ENCODE data around the gene ZNF599. TPM values are rescaled to one million over a fixed set of nuclear protein-coding genes. Genes with fewer than 3 reads are reported as not detected.

The ZNF599 gene
- total and polyA plus RNA-seq, 8 donors, result 6.4 to 15.5 (median 14.0) TPM

DNA sequence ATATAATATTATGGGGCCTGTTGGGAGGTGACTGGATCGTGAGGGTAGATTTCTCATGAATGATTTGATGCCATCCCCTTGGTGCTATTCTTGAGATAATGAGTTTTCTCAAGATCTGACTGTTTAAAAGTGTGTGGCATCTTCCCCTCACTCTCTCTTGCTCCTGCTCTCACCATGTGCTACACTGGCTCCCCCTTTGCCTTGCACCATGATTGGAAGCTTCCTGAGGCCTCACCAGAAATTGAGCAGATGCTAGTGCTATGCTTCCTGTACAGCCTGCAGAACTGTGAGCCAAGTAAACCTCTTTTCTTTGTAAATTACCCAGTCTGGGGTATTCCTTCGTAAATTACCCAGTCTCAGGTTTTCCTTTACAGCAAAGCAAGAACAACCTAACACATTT is 1.8 kb upstream of the ZNF599 start:
- H3K4me3 ChIP-seq, result no peak overlapping the region
- H3K36me3 ChIP-seq, result no peaks in the 10 kb centered on the region
- ATAC-seq, result no peak
- intact Hi-C loops (cut with DNase I), result no loop called here
- H3K4me1 ChIP-seq, result peaks cover 0 to 7% of the 10 kb centered on the region in 2 donors
- H3K27me3 ChIP-seq, result no peaks in the 10 kb centered on the region
- TF ChIP-seq, protein P1, sequence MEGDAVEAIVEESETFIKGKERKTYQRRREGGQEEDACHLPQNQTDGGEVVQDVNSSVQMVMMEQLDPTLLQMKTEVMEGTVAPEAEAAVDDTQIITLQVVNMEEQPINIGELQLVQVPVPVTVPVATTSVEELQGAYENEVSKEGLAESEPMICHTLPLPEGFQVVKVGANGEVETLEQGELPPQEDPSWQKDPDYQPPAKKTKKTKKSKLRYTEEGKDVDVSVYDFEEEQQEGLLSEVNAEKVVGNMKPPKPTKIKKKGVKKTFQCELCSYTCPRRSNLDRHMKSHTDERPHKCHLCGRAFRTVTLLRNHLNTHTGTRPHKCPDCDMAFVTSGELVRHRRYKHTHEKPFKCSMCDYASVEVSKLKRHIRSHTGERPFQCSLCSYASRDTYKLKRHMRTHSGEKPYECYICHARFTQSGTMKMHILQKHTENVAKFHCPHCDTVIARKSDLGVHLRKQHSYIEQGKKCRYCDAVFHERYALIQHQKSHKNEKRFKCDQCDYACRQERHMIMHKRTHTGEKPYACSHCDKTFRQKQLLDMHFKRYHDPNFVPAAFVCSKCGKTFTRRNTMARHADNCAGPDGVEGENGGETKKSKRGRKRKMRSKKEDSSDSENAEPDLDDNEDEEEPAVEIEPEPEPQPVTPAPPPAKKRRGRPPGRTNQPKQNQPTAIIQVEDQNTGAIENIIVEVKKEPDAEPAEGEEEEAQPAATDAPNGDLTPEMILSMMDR (IDR thresholded peaks at IDR 0.05), result no peak
- H3K9me3 ChIP-seq, result peaks cover 0 to 12% of the 10 kb centered on the region in 2 donors
- H3K27ac ChIP-seq, result no peak overlapping the region
- no peak for DNase-seq

DNA sequence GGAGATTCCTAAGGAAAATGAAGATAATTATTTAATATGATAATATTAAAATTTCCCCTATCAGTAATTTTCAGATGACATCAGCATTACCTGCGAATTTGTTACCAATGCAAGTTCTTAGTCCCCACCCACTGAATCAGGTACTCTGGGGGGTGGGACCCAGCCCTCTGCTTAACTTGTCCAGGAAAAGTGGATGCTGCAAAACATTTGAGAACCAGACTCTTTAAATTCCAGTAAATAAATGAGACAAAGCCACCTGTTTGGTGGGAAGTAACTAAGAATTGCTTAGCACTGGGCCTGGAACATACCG is 495 bp upstream of the ZNF599 start:
- H3K4me1 ChIP-seq, result peaks cover 0 to 7% of the 10 kb centered on the region in 2 donors
- no peaks in the 10 kb centered on the region for H3K27me3 ChIP-seq
- DNase-seq, result no peak
- H3K36me3 ChIP-seq, result peaks cover 0 to 7% of the 10 kb centered on the region in 2 donors
- ATAC-seq, result no peak
- TF ChIP-seq, protein P1 (IDR thresholded peaks at IDR 0.05), result no peak
- intact Hi-C loops (cut with DNase I), result no loop called here
- H3K4me3 ChIP-seq, result peak overlapping the region; percentile 79 to 98
- H3K9me3 ChIP-seq, result peaks cover 0 to 12% of the 10 kb centered on the region in 2 donors
- peak overlapping the region in 1 of 2 donors; percentile 84 for H3K27ac ChIP-seq

DNA sequence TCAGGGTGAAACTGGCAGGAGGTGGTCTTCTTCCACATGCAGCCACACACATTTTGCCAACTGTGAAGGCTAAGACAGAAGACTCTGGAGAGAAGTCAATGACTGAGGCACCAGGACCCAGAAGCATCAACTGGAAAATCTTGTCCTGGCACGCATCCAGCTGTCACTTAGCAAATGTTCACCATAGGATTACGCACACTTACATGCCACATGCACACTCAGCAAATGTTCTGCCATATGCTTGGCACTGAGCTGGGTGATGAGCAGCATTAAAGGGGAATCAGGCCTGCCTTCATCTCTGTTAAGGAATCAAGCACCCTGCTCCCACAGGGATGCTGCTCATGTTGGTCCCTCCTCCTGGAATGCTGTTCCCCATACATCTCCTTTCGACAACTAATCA is 5.1 kb downstream of the ZNF599 start:
- Histone ChIP-seq H3K27ac (no peak overlapping the region), H3K9me3 (peaks cover 0 to 49% of the 10 kb centered on the region in 2 donors), H3K4me3 (no peak overlapping the region), H3K36me3 (peaks cover 0 to 63% of the 10 kb centered on the region in 2 donors), H3K27me3 (no peaks in the 10 kb centered on the region), H3K4me1 (peaks cover 0 to 7% of the 10 kb centered on the region in 2 donors)
- intact Hi-C loops (cut with DNase I), result no loop called here
- DNase-seq, result no peak
- TF ChIP-seq, protein P1 (IDR thresholded peaks at IDR 0.05), result no peak
- ATAC-seq, result no peak

DNA sequence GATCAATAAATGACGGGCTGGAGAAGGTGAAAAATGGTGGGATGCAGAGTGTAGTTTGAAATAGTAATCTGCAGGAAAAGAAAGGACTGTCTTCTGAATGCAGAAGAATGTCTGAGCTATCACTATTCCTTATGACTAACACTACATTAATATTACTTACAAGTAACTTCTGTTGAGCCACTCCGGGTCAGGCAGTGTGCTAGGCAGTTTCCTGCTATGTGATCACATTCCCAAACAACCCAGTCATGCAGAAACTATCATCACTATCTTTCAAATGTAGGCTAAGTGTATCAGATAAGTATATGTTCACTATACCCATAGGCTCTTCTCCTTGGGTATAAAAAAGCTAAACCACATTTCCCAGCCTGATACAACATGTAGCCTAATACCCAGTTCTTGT is 6.6 kb downstream of the ZNF599 start:
- intact Hi-C loops (cut with DNase I), result no loop called here
- H3K36me3 ChIP-seq, result peaks cover 0 to 77% of the 10 kb centered on the region in 2 donors
- H3K4me1 ChIP-seq, result no peaks in the 10 kb centered on the region
- DNase-seq, result no peak
- TF ChIP-seq, protein P1 (IDR thresholded peaks at IDR 0.05), result no peak
- no peaks in the 10 kb centered on the region for H3K27me3 ChIP-seq
- no peak for ATAC-seq
- H3K9me3 ChIP-seq, result peaks cover 7 to 65% of the 10 kb centered on the region in 2 donors
- H3K4me3 ChIP-seq, result no peak overlapping the region
- no peak overlapping the region for H3K27ac ChIP-seq

DNA sequence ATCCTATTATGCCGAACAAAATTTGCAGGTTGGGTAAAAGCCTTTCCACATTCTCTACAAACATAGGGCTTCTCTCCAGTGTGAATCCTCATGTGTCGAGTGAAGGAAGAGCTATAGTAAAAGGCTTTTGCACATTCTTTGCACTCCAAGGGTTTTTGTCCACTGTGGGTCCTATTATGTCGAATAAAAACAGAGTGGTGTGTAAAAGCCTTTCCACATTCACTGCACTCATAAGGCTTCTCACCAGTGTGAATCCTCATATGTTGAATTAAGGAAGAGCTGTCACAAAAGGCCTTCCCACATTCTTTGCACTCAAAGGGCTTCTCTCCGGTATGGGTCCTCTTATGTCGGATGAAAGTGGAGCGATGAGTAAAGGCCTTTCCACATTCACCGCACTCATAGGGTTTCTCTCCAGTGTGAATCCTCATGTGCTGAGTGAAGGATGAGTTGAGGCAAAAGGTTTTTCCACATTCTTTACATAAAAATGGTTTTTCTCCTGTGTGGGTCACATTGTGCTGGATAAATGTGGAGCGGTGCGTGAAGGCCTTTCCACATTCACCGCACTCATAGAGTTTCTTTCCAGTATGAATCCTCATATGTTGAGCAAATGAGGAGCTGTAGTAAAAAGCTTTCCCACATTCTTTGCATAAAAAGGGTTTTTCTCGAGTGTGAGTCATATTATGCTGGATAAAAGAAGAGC is 13.6 kb downstream of the ZNF599 start:
- Histone ChIP-seq H3K4me3 (no peak overlapping the region), H3K27me3 (no peaks in the 10 kb centered on the region), H3K9me3 (peaks cover 21 to 100% of the 10 kb centered on the region in 2 donors), H3K27ac (no peak overlapping the region), H3K36me3 (peaks cover 0 to 74% of the 10 kb centered on the region in 2 donors), H3K4me1 (no peaks in the 10 kb centered on the region)
- ATAC-seq (no peak), DNase-seq (no peak)
- intact Hi-C loops (cut with DNase I), result no loop called here
- TF ChIP-seq, protein P1 (IDR thresholded peaks at IDR 0.05), result no peak
